GM12891 (cell line): ENCODE results near the gene RERE.

ENCODE experiments used
- DNase-seq: peaks from one replicate; pipeline ENCODE4 v3.0.0; 2011; ENCODE audit warnings: low spot score; ENCODE audit not compliant: insufficient read length
- FAIRE-seq: peaks from 2 replicates; lab custom pipeline; 2011; peaks lifted over from hg19 to GRCh38; lab: Jason Lieb, UNC
- PAX5 ChIP-seq: IDR thresholded peaks from 2 replicates; pipeline ENCODE4 v1.6.1; 2011; ENCODE audit warnings: low read length, moderate library complexity, mild to moderate bottlenecking; ENCODE audit not compliant: insufficient read depth, severe bottlenecking
- POLR2A ChIP-seq: IDR thresholded peaks from 2 replicates; pipeline ENCODE4 v1.6.1; 2011; ENCODE audit warnings: low read depth, low read length, control low read depth
- POLR2AphosphoS5 ChIP-seq: IDR thresholded peaks from 2 replicates; pipeline ENCODE4 v1.6.1; 2011; ENCODE audit warnings: low read depth, low read length, control low read depth
- POU2F2 ChIP-seq: IDR thresholded peaks from 2 replicates; pipeline ENCODE4 v1.6.1; 2011; ENCODE audit warnings: low read depth, mild to moderate bottlenecking, control low read depth, low read length, moderate library complexity
- SPI1 ChIP-seq: IDR thresholded peaks from 2 replicates; pipeline ENCODE4 v1.6.1; 2011; ENCODE audit warnings: low read depth, low read length, control low read depth
- TAF1 ChIP-seq: IDR thresholded peaks from 2 replicates; pipeline ENCODE4 v1.6.1; 2011; ENCODE audit warnings: low read depth, low read length, control low read depth

Gene RERE

DNA sequence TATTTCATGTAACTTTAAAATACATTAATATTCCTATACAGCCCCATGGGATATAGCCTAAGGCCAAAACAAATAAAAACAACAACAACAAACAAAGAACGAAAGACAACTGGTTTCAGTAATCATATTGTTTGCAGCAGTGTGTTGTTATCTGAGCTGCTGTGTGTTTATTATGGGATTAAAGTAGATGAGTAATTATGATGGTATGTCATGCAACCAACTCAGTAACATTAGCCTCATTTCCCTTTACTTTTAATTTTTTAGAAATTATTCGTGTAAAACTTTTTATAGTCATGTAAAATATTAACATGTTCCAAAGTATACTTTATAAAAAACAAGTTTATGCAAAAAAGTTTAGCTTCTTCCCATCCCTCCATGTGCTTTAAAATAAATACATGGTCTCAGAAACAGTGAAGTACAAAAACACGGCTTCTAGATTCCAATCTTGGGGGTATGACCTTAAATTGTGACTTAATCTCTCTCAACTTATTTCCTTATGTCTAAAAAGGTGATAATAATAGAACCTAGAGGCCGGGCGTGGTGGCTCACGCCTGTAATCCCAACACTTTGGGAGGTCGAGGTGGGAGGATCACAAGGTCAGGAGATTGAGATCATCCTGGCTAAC lies 323.4 kb downstream of the RERE start:
- DNase-seq (no peak), FAIRE-seq (no peak)
- no peak for TF ChIP-seq POU2F2
- no peak for TF ChIP-seq PAX5
- TF ChIP-seq TAF1 = no peak
- TF ChIP-seq POLR2A = no peak
- no peak for TF ChIP-seq SPI1
- no peak for TF ChIP-seq POLR2AphosphoS5

DNA sequence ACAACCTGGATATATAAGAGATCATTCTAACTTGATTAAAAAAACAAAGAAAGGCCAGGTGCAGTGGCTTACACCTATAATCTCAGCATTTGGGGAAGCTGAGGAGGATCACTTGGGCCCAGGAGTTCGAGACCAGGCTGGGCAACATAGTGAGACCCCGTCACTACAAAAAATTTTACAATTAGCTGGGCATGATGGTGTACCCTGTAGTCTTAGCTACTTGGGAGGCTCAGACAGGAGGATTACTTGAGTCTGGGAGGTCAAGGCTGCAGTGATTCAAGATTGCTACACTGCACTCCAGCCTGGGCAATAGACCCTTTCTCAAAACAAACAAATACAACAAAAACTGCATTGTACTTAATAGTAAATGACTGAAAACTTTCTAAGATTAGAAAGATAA lies 330.2 kb downstream of the RERE start:
- TF ChIP-seq POLR2A = no peak
- no peak for TF ChIP-seq POU2F2
- TF ChIP-seq POLR2AphosphoS5 = no peak
- TF ChIP-seq PAX5 = no peak
- no peak for TF ChIP-seq SPI1
- TF ChIP-seq TAF1 = no peak
- FAIRE-seq = no peak
- DNase-seq = no peak

GRCh38 chr1:8486047-8486446 lies 331.4 kb downstream of the RERE start:
- no peak for FAIRE-seq
- no peak for DNase-seq
- TF ChIP-seq POLR2AphosphoS5 (no peak), PAX5 (no peak), POLR2A (no peak)

- no peak for FAIRE-seq
- DNase-seq = no peak
- TF ChIP-seq POLR2AphosphoS5 (no peak), POU2F2 (no peak), TAF1 (no peak), PAX5 (no peak), SPI1 (no peak), POLR2A (no peak)
Observed at GRCh38 chr1:8483586-8483985, 333.9 kb downstream of the RERE start.

DNA sequence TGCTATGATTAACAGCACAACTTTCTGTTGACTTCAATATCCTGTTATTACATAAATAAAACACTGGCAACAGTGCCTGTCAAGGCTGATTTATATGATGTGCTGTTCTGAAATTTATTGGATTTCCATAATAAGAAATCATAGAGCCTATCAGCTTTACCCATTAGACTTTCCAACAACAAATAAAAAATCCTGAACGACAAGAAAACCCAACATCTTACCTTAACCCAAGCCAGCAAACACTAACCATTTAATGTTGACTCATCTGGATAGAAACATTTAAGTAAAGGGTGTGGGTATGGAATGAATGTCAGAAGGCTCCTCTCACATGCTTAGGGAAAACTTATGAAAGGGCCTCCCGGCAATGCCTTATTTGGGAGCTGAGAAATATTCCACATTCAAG lies 334.5 kb downstream of the RERE start:
- no peak for DNase-seq
- TF ChIP-seq PAX5 (no peak), TAF1 (no peak), SPI1 (no peak), POLR2A (no peak), POU2F2 (no peak), POLR2AphosphoS5 (no peak)
- FAIRE-seq = no peak

- FAIRE-seq (no peak), DNase-seq (no peak)
- TF ChIP-seq POU2F2 = no peak
- no peak for TF ChIP-seq TAF1
- no peak for TF ChIP-seq PAX5
- TF ChIP-seq SPI1 = no peak
- no peak for TF ChIP-seq POLR2A
- no peak for TF ChIP-seq POLR2AphosphoS5
Observed at GRCh38 chr1:8481650-8482380, 335.6 kb downstream of the RERE start.

DNA sequence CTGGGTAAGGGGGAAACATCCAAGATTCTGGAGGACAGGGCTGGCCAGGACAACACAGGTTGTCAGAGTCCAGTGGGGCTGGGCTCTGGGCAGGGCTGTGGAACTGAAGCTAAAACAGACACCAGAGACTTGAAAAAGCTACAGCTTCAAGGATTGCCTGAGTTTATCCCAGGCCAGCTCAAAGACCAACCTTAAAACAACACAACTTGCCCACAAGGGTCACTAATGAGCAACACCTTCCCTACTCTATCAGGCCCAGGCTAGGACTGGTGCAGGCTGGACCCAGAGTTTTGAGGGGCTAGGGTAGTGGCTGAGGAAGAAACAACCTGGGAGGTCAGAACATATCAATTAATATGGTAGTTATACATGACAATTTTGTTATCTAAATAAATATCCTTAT lies 338.9 kb downstream of the RERE start:
- FAIRE-seq = no peak

DNA sequence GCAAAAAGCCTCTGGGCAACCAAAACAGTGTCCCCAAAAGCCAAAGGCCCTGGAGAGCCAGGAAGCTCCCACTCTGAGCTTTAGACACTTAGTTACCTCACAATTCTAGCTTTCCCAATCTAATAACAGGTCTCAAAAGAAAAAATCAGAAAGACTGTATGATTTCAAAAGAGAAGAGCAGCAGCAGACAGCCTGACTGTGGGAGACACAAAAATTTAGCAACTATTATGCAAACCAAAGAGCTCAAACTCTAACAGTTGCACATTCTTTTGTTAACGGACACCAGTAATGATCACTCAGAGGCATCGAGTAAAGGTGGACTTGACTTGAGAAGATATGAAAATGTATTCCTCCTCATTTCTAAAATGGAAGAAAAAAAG lies 339.5 kb downstream of the RERE start:
- DNase-seq (no peak), FAIRE-seq (no peak)

More for the DNA sequence above, 338.9 kb downstream of the RERE start:
- TF ChIP-seq SPI1 (no peak), TAF1 (no peak), POLR2AphosphoS5 (no peak), POU2F2 (no peak), PAX5 (no peak), POLR2A (no peak)
- DNase-seq = no peak

DNA sequence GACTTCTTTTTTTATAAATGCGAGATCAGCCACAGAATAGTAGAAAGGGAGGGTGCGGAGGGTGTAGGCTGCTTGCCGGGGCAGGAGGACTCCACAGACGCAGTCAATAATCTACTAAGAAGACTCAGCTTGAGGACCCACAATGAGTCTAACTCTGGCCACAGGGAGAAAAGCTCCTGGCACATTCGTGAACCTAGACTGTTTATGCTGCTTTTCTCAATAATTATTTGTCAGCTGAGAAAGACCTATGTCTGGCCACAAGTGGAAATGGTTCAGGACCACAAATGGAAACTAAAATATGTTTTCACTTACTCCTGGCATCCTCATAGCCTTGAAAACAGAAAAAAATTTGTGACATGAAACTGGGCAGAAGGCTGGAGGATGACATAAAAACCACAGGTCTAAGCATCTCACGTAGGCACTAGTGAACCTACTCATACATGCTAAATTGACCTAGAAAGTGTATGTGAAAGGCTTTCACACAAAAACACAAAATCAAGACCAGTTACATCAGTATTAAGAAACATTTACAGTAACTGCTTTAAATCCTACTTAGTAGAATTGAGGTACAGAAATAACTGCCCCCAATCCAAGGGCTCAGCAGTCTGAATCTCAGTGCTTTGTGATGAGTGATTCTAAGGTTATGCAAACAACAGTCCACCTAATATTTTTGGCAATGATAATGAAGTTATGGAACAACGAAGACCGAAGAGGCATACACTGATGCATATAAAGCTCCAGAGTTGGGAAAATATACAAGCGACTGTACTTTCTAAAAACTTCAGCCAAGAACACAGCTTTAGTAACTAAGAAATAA lies 340.1 kb downstream of the RERE start:
- DNase-seq (no peak), FAIRE-seq (peak; percentile 85)
- no peak for TF ChIP-seq TAF1
- TF ChIP-seq POU2F2 = no peak
- no peak for TF ChIP-seq PAX5
- TF ChIP-seq POLR2A = no peak

More for the DNA sequence above, 339.5 kb downstream of the RERE start:
- no peak for TF ChIP-seq POU2F2
- no peak for TF ChIP-seq POLR2A
- no peak for TF ChIP-seq TAF1
- no peak for TF ChIP-seq PAX5
- no peak for TF ChIP-seq POLR2AphosphoS5
- no peak for TF ChIP-seq SPI1

- DNase-seq (no peak), FAIRE-seq (peak; percentile 28)
- TF ChIP-seq SPI1 (peak; percentile 81), POLR2A (no peak)
Observed at GRCh38 chr1:8476006-8476405, 341.4 kb downstream of the RERE start.
